Aorta (tissue), 5 donors: ENCODE measurements around the gene RASGRP3. TPM values are rescaled to one million over a fixed set of nuclear protein-coding genes. Genes with fewer than 3 reads are reported as not detected.
A peak's percentile ranks its signal among the peaks of the same experiment; 100 is the strongest.

Experiments used
- ATAC-seq: fragments of 200-7000 bp; cut with Tn5 transposase; one replicate; pipeline ENCODE4 v1.9.1; 2022; ENCODE audit warnings: moderate library complexity; ENCODE audit not compliant: low FRiP score
- DNase-seq, 2 donors: peaks; one replicate each; pipeline ENCODE4 v3.0.0-alpha.2; 2020
- H3K27ac ChIP-seq, 2 donors: one replicate each; pipeline ENCODE4 v1.5.1; 2013; ENCODE audit warnings: low read length in 2 of 2, mild to moderate bottlenecking in 2 of 2, moderate library complexity in 2 of 2, control low read depth in 1 of 2, inconsistent platforms in 1 of 2, low read depth in 1 of 2
- H3K27me3 ChIP-seq, 2 donors: one replicate each; pipeline ENCODE4 v1.6.1; 2013; ENCODE audit warnings: control low read depth in 1 of 2, low read length in 1 of 2, mild to moderate bottlenecking in 1 of 2, moderate library complexity in 1 of 2; ENCODE audit not compliant: insufficient read depth in 2 of 2, control insufficient read depth in 1 of 2
- H3K36me3 ChIP-seq, 2 donors: one replicate each; pipeline ENCODE4 v1.6.1; 2013; ENCODE audit warnings: control low read depth in 1 of 2, low read length in 1 of 2, mild to moderate bottlenecking in 1 of 2; ENCODE audit not compliant: insufficient read depth in 2 of 2, control insufficient read depth in 1 of 2
- H3K4me1 ChIP-seq, 2 donors: one replicate each; pipeline ENCODE4 v1.6.1; 2013; ENCODE audit warnings: low read length in 2 of 2, control low read depth in 1 of 2, mild to moderate bottlenecking in 1 of 2, moderate library complexity in 1 of 2; ENCODE audit not compliant: insufficient read depth in 2 of 2, control insufficient read depth in 1 of 2
- H3K4me3 ChIP-seq, 2 donors: one replicate each; pipeline ENCODE4 v1.5.1; 2013; ENCODE audit warnings: low read length in 2 of 2, control low read depth in 1 of 2, mild to moderate bottlenecking in 1 of 2
- H3K9me3 ChIP-seq: one replicate; pipeline ENCODE4 v1.6.1; 2013; ENCODE audit warnings: mild to moderate bottlenecking, low read length; ENCODE audit not compliant: control insufficient read depth
- WGBS, 2 donors: extraction: QIAGEN DNeasy Blood & Tissue Kit; methylation state at CpG; one replicate each; pipeline ENCODE4 v1.1.7; 2013; 5-methylcytosine and 5-hydroxymethylcytosine counted together
- intact Hi-C, 2 donors: fragments of 100-400 bp; cut with DNase I; formaldehyde crosslinking; loops; one replicate each; pipeline versions ENCODE4 v1.14.2 to v1.15.0; 2022
- polyA plus RNA-seq, 2 donors: library from polyadenylated mRNA; stranded (reverse); fragments of 200-250 nt; gene quantifications; one replicate each; pipeline ENCODE4 v1.2.3, GENCODE V29; 2013
- total RNA-seq, 2 donors: library from RNA; stranded (reverse); fragmentation: NEBNext Ultra II Directional; extraction: Animal tissue kit (Norgen Biotek cat#: 25700); gene quantifications; one replicate each; pipeline ENCODE4 v1.2.1, GENCODE V29; 2021
- donor health status: healthy with polysubstance abuse.
- donor health status: Bipolar disorder and iron deficiency.
- donor health status: DM: no; HTN: no; CAD: no.
- donor health status: DM: no; HTN: no; CAD: no.
- donor health status: DM: yes; HTN: yes; CAD: no.

Gene RASGRP3
- total and polyA plus RNA-seq, 4 donors = 0.46 to 22.3 (median 7.9) TPM

DNA sequence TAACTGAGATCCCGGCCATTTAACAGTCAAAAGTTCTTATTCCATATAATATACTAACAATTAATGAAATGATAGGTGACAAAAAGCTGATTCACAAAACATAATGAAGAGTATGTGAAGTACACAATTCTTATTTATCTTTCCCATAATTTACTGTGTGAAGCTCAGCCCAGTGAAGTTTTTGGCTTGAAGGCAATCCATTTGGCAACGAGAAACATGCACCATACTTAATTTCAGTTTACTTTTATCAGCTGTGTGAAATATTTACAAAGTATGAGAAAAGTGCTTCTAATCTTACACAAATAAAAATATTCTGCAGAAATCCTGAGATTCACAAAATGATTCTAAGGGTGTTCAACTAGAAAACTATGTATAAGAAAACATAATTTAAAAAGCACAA is 110.3 kb downstream of the RASGRP3 start:
- Histone ChIP-seq H3K27ac (no peak overlapping the region), H3K4me1 (peaks cover 0 to 7% of the 10 kb centered on the region in 2 donors), H3K27me3 (no peaks in the 10 kb centered on the region), H3K4me3 (no peak overlapping the region), H3K36me3 (peaks cover 0 to 2% of the 10 kb centered on the region in 2 donors), H3K9me3 (no peaks in the 10 kb centered on the region)
- DNase-seq (no peak), ATAC-seq (no peak)
- 43 to 47% methylated on average over 2 of the region's 2 CpGs for WGBS, 2 donors
- intact Hi-C loops = loop anchor here (5.0 to 10.0 kb wide), 3 partner anchors 202 to 814 kb away; no protein-coding TSS in a partner anchor

- no peaks in the 10 kb centered on the region for H3K27me3 ChIP-seq
- H3K4me1 ChIP-seq = peaks cover 0 to 7% of the 10 kb centered on the region in 2 donors
- peaks cover 0 to 5% of the 10 kb centered on the region in 2 donors for H3K36me3 ChIP-seq
Measured at GRCh38 chr2:33588232-33588631, 111.8 kb downstream of the RASGRP3 start.

DNA sequence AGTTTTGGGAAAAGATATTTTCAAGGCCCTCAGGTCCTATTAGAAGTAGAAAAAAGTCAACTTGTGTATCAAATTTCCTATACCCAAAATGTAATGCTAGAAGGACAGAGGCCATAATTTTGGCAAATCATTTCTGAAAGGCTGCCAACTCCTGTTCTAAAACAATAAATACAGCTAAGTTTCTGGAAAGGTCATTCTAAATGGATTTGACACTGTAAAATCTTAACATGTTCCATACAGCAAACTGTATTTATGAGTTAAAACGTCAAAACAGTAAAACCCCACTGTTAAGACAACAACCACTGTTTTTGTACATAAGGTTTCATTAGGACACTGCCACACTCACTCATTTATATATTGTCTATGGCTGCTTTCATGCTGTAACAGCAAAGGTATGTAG is 113.0 kb downstream of the RASGRP3 start:
- H3K27ac ChIP-seq = no peak overlapping the region
- H3K9me3 ChIP-seq = no peaks in the 10 kb centered on the region
- no peak for DNase-seq
- no peak for ATAC-seq
- intact Hi-C loops = loop anchor here (5.0 to 10.0 kb wide), 3 partner anchors 205 to 817 kb away; no protein-coding TSS in a partner anchor
- H3K27me3 ChIP-seq = no peaks in the 10 kb centered on the region
- no peak overlapping the region for H3K4me3 ChIP-seq
- WGBS, 2 donors = 3 to 4% methylated on average over 1 of the region's 1 CpG
- H3K36me3 ChIP-seq = peaks cover 0 to 5% of the 10 kb centered on the region in 2 donors
- peaks cover 0 to 7% of the 10 kb centered on the region in 2 donors for H3K4me1 ChIP-seq

More at GRCh38 chr2:33588232-33588631, 111.8 kb downstream of the RASGRP3 start:
- DNase-seq (no peak), ATAC-seq (no peak)
- Histone ChIP-seq H3K9me3 (no peaks in the 10 kb centered on the region), H3K27ac (no peak overlapping the region), H3K4me3 (no peak overlapping the region)
- 4 to 7% methylated on average over 2 of the region's 2 CpGs for WGBS, 2 donors
- intact Hi-C loops = loop anchor here (5.0 to 10.0 kb wide), 3 partner anchors 203 to 816 kb away; no protein-coding TSS in a partner anchor

GRCh38 chr2:33595385-33595784 is 118.9 kb downstream of the RASGRP3 start:
- Histone ChIP-seq H3K4me1 (peaks cover 0 to 5% of the 10 kb centered on the region in 2 donors), H3K4me3 (no peak overlapping the region), H3K9me3 (no peaks in the 10 kb centered on the region), H3K36me3 (peaks cover 0 to 3% of the 10 kb centered on the region in 2 donors), H3K27me3 (no peaks in the 10 kb centered on the region), H3K27ac (no peak overlapping the region)
- DNase-seq (no peak), ATAC-seq (no peak)
- 32 to 33% methylated on average over 3 of the region's 3 CpGs for WGBS, 2 donors
- intact Hi-C loops = no loop called here

- no peaks in the 10 kb centered on the region for H3K9me3 ChIP-seq
- no peak overlapping the region for H3K4me3 ChIP-seq
- intact Hi-C loops = no loop called here
- 64 to 75% methylated on average over 3 of the region's 3 CpGs for WGBS, 2 donors
- ATAC-seq = no peak
- H3K36me3 ChIP-seq = peaks cover 0 to 3% of the 10 kb centered on the region in 2 donors
- no peak for DNase-seq
- H3K4me1 ChIP-seq = peaks cover 0 to 5% of the 10 kb centered on the region in 2 donors
- no peaks in the 10 kb centered on the region for H3K27me3 ChIP-seq
- no peak overlapping the region for H3K27ac ChIP-seq
Measured at GRCh38 chr2:33597026-33597425, 120.6 kb downstream of the RASGRP3 start.

- ATAC-seq (peak; percentile 65), DNase-seq (peak; percentile 64 to 81)
- Histone ChIP-seq H3K27me3 (no peaks in the 10 kb centered on the region), H3K27ac (peak overlapping the region; percentile 62 to 70), H3K4me3 (peak overlapping the region; percentile 36 to 85), H3K36me3 (no peaks in the 10 kb centered on the region), H3K9me3 (no peaks in the 10 kb centered on the region), H3K4me1 (peaks cover 0 to 5% of the 10 kb centered on the region in 2 donors)
- intact Hi-C loops = no loop called here
- WGBS, 2 donors = 0 to 1% methylated on average over 23 of the region's 23 CpGs
Measured at GRCh38 chr2:33598561-33599174, 122.2 kb downstream of the RASGRP3 start.

DNA sequence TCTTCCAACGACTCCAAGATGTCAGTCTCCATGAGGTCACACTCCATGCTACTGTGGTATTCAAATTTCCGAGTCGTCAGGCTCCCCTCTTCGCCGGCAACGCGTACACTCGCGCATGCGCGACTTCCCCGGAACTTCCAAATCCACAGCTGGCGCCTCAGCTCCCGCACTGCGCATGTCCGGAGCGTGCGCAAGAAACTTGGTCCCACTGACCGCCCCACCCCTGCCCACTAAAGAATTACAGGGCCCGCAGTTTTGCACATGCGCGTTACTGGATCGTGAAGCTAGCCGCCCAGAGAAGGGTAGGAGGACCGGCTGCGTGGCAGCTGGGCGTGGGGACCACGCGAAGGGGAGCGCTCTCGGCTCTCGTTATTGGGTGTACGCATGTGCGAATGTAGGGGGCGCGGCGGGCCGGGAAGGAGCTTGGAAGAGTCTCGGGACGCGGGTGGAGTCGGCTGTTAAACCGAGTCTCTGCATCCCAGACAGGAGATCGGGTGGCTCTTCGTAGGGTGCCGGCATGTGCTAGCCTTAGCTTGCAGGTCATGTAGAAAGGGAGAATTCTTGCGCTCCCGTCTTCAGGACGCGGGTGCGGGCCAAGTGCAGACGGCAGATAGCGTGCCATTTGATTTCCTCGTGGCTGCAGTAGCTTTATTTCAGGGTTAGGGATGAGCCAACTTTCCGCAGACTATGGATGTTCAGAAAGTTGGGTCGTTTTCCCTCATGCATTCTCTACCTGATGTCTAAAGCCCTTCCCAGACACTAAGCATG is 122.9 kb downstream of the RASGRP3 start, which contains the start of gene FAM98A:
TSS of gene FAM98A (minus strand) at position 125 of the 768 bp plus-strand sequence. CDS start at position 47, 78 bp downstream.
- intact Hi-C loops = no loop called here
- Histone ChIP-seq H3K4me3 (peak within 1 kb of the TSS; percentile 67 to 85), H3K27me3 (no peaks in the 10 kb centered on the region), H3K4me1 (peaks cover 0 to 5% of the 10 kb centered on the region in 2 donors), H3K36me3 (no peaks in the 10 kb centered on the region), H3K9me3 (no peaks in the 10 kb centered on the region), H3K27ac (peak within 1 kb of the TSS; percentile 62 to 85)
- 0 to 1% methylated on average over 56 of the region's 56 CpGs for whole genome bisulfite sequencing, 2 donors
- DNase-seq (peak; percentile 100), ATAC-seq (peak; percentile 99)

DNA sequence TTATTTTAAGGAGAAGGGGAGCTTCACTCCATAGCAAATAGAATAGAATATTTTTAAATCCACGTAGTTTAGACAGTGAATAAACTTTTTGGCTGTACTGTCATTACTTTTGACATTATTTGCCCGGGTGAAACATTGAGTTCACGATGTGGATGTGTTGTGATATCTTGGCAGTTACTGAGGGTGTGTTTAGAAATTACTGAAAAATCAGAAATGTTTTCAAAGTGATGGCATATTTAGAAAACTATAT is 123.4 kb downstream of the RASGRP3 start:
- DNase-seq (no peak), ATAC-seq (no peak)
- Histone ChIP-seq H3K36me3 (no peaks in the 10 kb centered on the region), H3K4me1 (peaks cover 0 to 5% of the 10 kb centered on the region in 2 donors), H3K4me3 (peak overlapping the region; percentile 49 to 67), H3K9me3 (no peaks in the 10 kb centered on the region), H3K27ac (peak overlapping the region in 1 of 2 donors; percentile 85), H3K27me3 (no peaks in the 10 kb centered on the region)
- WGBS, 2 donors = 1 to 2% methylated on average over 3 of the region's 3 CpGs
- intact Hi-C loops = no loop called here
